GM19023 (cell line): ENCODE data around the gene COL27A1.
"Not testable (repeated sequence)": the region's sequence is repeated elsewhere in the genome, so short reads cannot be mapped to it uniquely, and the experiment has no call there.

Experiments used
- ATAC-seq: cut with Tn5 transposase; IDR thresholded peaks from one replicate; pipeline ENCODE4 v1.9.1; 2021; ENCODE audit warnings: mild to moderate bottlenecking, moderate library complexity; ENCODE audit not compliant: unreplicated experiment

The COL27A1 gene

DNA sequence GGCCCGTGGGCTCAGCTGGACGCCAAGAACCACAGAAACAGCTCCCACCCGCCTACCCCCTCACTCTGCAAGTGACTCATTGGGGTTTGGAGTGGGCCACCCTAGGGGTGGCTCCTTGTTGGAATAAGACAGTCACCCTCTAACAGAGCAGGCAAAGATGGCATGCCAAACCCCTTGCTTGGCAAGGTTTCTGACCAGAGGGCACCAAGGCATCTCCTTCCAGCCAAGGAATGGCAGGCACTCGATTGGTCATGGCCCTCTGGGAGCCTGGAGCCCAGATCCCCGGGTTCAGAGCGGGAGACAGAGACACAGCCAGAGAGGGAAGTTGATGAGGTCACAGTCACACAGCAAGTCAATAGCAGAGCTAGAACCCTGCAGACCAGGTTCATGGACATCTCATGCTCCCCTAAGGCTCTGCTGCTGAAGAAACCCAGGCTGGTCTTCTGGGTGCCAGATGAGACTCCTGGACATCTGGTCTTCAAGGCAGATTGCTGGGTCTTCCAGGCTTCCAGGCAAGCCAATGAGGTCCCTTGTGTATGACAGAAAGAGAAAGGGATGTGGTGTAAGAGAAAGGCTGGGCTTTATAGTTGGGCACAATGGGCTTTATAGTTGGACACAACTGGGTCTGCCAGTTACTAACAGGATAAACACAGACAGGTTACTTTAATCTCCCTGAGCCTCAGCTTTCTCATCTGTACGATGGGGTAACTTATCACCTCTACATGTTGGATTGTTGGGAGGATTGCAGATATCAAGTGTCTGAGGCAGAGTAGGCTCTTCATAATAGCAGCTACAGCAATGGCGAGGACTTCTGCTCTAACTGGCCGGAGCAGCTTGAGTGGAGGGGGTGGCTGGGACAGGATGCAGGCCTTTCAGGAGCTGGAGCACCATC is 33.0 kb upstream of the COL27A1 start:
- no peak for ATAC-seq

DNA sequence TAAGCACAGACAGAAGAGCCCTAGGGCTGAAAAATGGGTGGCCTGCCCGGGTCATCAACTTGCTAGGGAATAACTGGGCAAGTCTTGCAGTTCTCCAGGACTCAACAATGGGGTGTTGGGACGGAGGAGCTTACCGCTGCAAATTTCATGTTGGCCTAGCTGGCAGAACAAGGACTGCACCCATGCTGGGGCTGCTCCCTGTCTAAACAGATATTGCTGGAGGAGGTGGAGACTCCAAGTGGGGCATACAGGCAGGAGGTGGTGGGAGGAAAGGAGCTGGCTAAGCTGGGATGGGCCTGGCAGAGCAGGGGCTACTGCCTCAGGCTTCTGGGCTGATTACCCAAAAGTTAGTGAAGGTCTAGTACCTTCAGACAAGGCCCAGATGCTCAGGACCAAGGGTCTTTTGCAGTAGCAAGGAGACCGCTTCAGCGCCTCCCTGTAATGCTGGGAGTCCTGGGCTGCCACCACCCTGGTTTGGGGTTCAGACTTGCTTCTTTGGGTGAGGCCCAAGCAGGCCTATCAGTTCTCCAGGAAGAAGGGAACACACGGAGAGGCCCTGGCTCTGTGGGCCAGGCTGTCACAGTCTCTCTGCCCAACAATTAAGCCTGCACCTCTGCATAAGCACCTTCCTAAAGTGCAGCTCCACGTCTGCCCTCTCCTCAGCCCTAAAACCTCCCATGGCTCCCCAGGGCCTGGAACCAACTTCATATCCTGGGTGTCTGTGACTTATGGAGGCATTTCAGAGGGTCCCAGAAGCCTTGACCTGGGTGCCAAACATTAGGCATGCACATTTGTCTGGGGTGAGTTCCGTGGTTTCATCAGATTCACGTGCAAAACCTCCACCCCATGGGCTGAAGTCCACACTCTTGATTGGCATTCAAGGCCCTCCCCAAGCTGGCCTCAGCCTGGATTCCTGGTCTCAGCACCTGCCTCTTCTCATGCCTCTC is 32.0 kb upstream of the COL27A1 start:
- ATAC-seq, result no peak

DNA sequence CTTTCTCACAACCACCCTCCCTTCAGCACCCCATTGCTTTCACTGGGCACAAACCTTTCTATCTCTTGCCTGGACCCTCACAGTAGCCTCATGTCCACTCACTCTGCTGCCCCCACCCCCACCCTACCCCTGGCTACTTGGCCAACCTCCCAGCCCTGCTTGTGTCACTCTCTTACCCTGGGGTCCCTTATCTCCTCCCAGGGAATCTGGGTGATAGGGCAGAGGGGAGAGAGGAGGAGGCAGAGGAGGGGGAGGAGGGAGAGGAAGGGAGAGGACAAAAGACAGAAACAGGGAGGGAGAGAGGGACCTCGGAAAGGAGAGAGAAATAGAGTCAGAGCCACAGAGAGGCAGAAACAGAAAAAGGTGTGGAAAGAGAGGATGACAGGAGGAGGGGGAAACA is 31.2 kb upstream of the COL27A1 start:
- no peak for ATAC-seq

DNA sequence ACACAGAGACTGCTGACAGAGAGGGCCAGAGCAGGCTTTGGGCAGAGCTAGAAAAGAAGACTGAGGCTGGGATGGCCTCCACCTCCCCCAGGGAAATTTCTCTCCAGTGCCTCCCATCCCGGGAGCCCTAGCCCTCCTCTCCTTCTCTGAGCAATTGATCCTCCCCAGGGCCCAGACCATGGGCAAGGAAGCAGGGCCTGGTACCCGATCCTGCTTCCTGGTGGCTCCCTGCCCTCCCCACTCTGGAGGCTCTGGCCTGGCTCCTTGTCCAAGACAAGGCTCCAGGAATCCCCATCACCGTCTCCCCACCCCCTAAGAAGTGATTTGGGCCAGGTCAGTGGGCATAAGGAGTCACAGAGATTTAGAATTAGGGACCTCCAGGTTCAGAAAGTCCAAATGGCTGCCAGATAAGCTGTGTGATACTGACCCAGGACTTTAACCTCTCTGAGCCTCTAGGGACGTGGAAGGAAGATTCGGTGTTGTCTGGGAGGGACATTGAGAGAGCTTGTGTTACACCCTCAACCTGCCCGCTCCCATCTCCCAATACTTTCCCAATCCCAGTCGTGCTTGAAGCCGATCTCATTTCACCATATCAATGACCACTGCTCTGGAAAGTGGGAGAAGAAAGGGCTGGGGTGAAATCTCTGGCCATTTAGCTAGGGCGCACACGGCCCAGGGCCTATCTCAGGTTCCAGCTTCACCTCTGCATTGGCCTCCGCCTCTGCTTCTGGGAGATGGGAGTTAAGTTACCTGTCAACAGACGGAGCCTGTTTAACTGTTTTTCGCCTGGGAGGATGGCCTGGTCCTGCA is 30.5 kb upstream of the COL27A1 start:
- no peak for ATAC-seq

DNA sequence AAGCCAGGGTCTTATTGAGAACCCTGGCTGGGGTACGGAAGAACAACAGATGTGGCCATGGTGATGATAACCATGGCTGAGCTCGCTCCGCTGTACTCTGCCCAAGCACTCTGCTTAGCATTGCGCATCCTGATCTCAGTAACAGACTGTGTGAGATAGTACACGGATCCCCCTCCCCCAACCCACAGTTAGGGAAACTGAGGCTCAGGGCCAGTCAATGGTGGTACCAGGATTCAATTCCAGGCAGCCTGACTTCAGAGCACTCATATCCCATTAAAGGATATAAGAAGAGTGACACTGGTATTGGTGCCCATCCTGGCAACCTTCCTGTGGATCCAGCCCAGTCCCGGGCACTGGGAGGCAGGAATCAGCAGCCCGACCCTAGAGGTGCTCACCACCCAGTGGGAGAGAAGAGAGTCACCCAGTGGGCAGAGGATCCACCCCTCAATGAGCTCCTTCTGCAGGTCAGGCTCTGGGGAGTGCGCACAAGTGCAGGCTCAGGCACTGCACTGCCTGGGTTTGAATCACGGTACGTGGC is 29.8 kb upstream of the COL27A1 start:
- no peak for ATAC-seq

DNA sequence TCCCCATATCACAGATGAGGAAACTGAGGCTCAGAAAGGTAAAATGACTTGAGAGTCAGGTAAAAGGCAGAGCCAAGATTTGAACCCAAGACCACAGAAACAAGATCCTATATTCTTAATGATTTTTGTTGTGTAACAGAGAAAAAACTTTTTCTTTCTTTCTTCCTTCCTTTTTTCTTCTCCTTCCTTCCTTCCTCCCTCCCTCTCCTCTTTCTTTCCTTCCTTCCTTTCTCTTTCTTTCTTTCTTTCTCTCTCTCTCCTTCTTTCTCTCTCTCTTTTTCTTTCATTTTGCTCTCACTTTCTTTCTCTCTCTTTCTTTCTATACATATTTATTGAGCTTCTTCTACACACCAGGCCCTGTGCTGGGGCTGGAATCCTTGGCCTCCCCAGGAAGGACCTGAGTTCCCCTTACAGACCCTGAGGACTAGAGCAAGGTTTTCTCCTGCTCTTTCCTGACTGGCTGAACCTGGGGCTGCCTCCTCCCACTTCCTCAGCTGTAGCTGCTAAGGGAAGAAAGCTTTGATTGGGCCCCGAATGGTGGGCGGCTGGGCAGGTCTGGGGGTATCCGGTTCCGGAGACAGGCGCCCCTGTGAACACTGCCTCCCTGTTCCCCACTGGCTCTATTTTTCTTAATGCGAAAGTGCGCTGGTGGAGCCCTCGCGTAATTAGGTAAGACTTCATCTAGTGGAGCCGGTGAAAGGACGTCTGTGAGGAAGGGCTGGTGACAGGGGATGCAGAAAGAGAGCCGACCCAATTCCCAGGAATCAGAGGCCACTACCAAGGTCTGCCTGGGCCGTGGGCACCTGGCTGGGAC is 28.9 kb upstream of the COL27A1 start:
- no peak for ATAC-seq

DNA sequence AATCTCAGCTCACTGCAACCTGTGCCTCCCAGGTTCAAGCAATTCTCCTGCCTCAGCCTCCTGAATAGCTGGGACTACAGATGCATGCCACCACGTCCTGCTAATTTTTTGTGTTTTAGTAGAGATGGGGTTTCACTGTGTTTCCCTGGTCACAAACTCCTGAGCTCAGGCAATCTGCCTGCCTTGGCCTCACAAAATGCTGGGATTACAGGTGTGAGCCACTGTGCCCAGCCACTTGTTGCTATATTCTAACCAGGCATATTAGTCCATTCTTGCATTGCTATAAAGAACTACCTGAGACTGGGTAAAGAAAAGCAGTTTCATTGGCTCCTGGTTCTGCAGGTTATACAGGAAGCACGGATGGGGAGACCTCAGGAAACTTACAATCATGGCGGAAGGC is 26.6 kb upstream of the COL27A1 start:
- not testable (repeated sequence) for ATAC-seq

DNA sequence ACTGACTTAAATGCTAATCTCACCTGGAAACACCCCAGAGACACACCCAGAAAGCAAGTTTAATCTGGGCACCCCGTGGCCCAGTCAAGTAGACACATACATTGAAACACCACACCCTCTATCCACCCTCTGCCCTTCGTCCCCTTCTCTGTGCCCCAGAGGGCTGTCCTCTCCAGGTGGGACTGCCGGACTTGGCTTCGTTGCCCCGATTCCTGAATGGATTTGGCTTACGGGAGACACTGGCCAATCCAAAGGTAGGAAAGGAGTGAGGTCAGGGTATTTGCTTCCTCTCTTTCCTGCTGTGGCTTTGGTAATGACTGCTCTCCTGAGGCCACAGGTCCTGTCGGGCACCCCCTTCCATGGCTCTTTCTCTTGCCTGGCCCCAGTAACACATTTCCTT is 25.2 kb upstream of the COL27A1 start:
- no peak for ATAC-seq

DNA sequence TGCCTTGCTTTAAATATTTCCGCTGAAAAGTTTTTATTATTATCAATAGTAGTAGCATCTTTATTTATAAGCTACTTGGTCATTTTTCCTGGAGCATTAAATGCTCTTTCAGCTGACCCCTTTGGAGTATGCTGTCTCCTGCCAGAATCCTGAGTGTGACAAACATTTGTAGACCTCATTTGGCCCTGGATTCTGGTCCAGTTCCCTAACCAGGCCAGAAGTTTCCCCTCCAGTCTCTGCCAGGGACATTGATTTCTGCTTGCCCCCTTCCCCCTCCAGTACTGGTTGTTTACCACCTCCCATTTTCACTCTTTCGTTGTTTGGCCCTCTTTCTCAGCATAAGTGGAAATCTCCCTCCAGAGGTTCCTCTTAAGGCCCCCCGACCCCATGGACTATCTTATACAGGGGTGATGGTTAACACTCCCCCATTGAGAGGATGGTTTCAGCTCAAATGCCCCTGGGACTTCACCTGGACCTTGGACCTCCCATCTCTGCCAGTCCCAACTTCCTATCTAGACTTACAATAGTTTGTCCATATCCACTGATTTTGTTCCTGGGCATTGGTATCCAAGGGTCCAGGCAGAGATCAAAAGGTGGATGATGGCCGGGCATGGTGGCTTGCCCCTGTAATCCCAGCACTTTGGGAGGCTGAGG is 24.6 kb upstream of the COL27A1 start:
- ATAC-seq, result no peak

DNA sequence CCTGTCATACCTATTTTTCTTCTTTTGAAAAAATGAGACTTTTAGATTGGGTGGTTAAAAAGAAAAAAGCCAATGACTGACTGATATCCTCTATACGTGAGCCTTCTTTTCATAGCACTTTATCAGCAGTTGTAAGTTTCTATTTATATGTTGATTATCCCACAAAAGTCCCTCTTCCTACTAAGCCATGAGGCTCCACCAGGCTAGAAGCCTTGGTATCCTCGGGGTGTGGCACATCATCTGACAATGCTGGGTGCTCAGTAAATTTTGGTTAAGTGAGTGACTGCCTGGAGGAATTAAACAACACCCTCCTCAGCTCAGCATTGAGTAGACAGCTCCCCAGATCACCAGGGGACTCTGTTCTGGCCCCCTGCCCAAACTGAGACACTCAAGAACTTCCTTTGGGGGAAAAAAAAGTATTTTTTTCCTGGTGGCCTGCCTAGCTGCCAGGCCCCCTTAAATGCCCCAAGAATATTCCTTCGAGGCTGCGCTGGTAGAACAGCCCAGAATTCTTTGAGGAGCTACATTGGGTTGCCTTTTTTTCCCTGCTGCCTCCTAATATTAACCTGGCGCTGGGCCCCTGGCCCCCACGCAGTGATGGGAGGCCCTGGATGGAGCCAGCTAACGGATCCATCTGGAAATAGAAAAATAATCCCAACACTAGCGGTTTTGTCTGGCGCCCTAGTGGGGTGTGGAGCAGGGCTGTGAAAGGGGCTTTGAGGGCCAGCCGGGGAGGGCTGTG is 23.4 kb upstream of the COL27A1 start:
- ATAC-seq, result no peak

DNA sequence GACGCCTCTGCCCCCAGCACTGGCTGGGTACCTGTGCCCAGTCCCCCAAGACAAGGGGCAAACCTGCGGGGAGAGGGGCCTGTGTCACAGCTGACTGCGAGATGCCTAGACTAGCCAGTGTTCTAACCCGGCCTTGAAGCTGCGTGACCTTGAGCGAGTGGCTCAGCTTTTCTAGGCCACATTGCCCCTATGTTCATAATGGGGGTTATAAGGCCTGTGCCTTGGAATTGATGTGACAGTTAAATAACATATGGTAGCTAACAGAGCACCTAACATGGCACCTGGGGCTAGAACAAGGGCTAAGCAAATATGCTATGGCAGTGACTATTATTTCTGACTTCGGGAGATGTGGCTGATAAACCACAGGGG is 22.8 kb upstream of the COL27A1 start:
- ATAC-seq, result no peak

DNA sequence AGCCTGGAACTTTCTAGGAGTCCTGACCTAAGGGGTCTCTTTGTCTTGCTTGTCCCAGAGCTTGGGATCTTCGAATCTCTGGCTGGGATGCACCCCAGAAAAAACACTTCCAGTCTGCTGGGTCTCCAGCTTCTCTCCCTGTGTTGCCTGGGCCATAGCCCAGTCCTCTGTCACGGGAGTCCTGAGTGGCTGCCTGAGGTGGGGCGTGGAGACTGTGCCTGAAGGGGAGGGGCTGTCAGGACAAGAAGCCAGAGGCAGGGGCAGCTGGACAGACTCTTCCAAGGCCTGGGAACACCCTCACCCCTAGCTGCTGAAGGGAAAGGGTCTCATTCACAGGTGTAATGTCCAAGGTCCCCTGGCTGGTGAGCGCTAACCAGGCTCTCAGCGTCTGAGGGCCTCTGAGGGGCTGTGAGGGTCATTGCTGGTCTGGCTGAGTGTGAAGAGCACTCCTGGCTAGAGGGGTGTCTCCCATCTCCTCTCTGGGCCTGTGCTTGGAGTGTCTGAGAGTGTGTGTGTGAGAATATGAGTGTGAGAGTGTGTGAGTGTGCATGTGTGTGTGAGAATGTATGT is 20.4 kb upstream of the COL27A1 start:
- no peak for ATAC-seq

DNA sequence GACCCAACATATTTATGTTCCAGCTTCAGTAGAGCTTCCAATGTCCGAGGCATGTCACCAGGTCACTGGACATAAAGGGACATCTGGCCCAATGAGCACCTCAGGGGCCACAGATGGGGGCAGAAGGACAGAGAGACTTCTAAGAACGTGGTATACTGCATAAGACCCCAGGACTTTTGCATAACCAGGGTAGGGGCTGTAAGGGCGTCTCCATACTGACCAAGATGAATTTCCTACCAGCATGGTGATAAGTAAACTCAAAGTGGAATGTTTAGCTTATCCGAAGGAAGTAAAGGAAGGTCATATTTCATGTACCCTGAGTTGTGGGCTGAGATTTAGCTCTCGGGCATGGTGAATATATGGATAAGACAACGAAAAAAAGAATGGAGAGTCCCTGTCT is 17.5 kb upstream of the COL27A1 start:
- ATAC-seq, result no peak

DNA sequence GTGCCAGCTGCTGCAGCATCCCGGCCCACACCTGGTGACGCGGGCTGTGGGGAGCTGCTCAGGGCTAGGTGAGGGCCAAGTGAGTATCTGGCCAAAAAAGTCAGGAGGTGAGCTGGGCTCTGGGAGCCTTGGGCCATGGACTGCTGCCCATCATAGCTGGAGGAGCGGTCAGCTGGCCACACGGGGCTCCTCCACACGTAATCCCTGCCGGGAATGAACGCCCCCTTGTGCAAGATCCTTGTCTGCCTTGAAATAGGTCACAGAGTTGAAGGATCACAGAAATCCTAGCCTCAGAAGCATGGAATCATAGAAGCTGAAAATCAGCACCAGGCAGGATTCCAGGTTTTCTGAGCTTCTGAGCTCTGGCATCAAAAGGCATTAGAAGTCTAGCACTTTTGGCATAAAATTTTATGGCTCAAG is 16.8 kb upstream of the COL27A1 start:
- ATAC-seq, result no peak

DNA sequence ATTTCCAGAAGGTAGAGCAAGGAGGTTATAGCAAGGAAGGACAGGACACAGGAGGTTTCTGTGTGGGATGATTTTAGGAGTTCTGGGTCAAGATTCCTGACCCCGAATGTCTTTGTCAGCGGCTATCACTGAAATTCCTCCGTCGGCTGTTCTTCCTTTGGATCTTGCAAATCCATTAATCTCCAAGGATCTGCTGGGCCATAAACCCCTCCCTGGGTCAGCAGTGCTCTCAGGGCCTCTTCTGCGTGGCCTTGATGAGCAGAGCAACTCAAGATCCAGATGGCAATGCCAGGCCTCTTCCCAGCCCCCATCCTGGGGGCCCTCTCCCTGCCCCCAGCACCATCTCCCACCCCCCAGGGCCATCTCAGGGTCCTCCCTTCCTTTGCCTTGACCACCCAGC is 16.3 kb upstream of the COL27A1 start:
- no peak for ATAC-seq

DNA sequence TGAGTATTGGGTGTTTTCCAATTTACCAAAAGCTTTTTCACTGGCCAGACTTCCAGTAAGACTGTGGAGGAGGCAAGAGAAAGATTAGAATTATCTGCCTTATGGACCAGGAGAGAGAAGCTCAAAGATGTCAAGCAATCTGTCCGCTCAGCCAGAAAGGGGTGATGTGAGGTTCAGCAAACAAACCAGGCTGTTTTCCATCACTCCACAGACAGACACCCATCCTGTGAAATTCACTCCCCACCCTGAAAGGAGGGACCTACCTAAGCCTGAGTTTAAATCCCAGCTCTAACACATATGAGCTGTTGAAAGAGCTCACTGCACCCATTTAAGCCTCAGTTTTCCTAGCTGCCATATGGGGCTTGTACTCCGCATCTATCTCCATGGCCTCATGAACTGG is 14.9 kb upstream of the COL27A1 start:
- ATAC-seq, result no peak

DNA sequence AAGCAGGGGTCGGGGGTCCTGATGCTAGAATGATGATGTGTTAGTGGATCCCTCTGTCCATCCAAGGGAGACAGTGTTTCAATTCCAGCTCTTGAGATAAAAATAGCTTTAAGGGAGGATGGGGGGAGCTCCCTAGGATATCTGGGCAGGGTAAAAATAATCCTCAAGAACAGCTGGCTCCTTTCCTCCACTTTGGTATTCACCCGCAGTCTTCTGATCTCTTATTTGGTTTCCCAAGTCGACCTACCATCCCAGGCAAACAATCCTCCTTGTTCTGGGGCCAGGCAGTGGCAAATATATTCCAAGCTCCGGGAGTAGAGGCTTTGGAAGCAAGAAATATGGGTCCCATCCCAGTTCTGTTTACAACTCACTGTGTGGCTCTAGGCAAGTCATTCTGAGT is 14.5 kb upstream of the COL27A1 start:
- ATAC-seq, result no peak
